Adrenal gland (tissue), 5 donors: ENCODE data around the gene EPC2.

ENCODE experiments used
- CTCF ChIP-seq, 6 experiments: fragments of 450-650 bp in 4 of 6; fragments of 200-600 bp in 2 of 6; sonication (generic) in 1 of 6; IDR thresholded peaks; 1 replicate in 5 of 6; 2 replicates in 1 of 6; pipeline versions ENCODE4 v1.5.1 to v1.8.0; 2016 to 2021; ENCODE audit warnings: antibody characterized with exemption in 6 of 6, mild to moderate bottlenecking in 2 of 6, moderate library complexity in 1 of 6
- POLR2A ChIP-seq, 2 donors: fragments of 450-650 bp; IDR thresholded peaks; one replicate each; pipeline ENCODE4 v1.6.1; 2017; ENCODE audit warnings: antibody characterized with exemption in 2 of 2, mild to moderate bottlenecking in 2 of 2, moderate library complexity in 1 of 2
- donor health status: DM: no; HTN: no; CAD: no.

GRCh38 chr2:148828941-148829340 is 184.4 kb downstream of the EPC2 start:
- TF ChIP-seq CTCF (IDR thresholded peaks at IDR 0.05) = no peak
- TF ChIP-seq POLR2A (IDR thresholded peaks at IDR 0.05) = no peak
